Neutrophil (primary cell): ENCODE measurements around the gene TEDC2.

Experiments
- H3K27ac ChIP-seq: fragments of 200-600 bp; sonication (generic); 2 replicates; pipeline ENCODE4 v1.5.1; 2016; ENCODE audit warnings: mild to moderate bottlenecking, moderate library complexity
- H3K27me3 ChIP-seq: fragments of 200-600 bp; sonication (generic); 2 replicates; pipeline ENCODE4 v1.6.0; 2016; ENCODE audit warnings: mild to moderate bottlenecking
- H3K36me3 ChIP-seq: fragments of 200-600 bp; sonication (generic); 2 replicates; pipeline ENCODE4 v1.5.1; 2017
- H3K4me1 ChIP-seq, 2 experiments: fragments of 200-600 bp in 1 of 2; sonication (generic) in 1 of 2; 1 replicate in 1 of 2; 2 replicates in 1 of 2; pipeline versions ENCODE4 v1.5.1 to v1.6.1; 2013 to 2016; ENCODE audit warnings: low read depth in 1 of 2, low read length in 1 of 2, mild to moderate bottlenecking in 1 of 2, moderate library complexity in 1 of 2; ENCODE audit not compliant: control insufficient read depth in 1 of 2, insufficient read depth in 1 of 2
- H3K4me3 ChIP-seq, 2 experiments: fragments of 200-600 bp in 1 of 2; sonication (generic) in 1 of 2; 1 replicate in 1 of 2; 2 replicates in 1 of 2; pipeline ENCODE4 v1.5.1; 2013 to 2016; ENCODE audit warnings: low read depth in 1 of 2, low read length in 1 of 2, mild to moderate bottlenecking in 1 of 2, moderate library complexity in 1 of 2
- H3K9me3 ChIP-seq: fragments of 200-600 bp; sonication (generic); 2 replicates; pipeline ENCODE4 v1.5.1; 2016
- TF ChIP-seq, protein P1 (sequence below): fragments of 200-600 bp; sonication (generic); IDR thresholded peaks from 2 replicates; pipeline ENCODE4 v1.5.1; 2016; ENCODE audit warnings: antibody characterized with exemption

Gene TEDC2

DNA sequence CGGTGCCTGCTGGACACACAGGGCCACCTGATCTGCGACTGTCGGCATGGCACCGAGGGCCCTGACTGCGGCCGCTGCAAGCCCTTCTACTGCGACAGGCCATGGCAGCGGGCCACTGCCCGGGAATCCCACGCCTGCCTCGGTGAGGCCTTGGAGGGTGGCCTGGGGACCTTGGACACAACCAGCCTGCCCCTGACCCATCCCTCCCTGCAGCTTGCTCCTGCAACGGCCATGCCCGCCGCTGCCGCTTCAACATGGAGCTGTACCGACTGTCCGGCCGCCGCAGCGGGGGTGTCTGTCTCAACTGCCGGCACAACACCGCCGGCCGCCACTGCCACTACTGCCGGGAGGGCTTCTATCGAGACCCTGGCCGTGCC lies 12.6 kb downstream of the TEDC2 start:
- Histone ChIP-seq H3K4me1 (peaks cover 29 to 47% of the 10 kb centered on the region in 2 experiments), H3K27me3 (peaks cover 87% of the 10 kb centered on the region), H3K36me3 (no peaks in the 10 kb centered on the region), H3K9me3 (no peaks in the 10 kb centered on the region), H3K4me3 (no peak overlapping the region), H3K27ac (no peak overlapping the region)
- TF ChIP-seq, protein P1, sequence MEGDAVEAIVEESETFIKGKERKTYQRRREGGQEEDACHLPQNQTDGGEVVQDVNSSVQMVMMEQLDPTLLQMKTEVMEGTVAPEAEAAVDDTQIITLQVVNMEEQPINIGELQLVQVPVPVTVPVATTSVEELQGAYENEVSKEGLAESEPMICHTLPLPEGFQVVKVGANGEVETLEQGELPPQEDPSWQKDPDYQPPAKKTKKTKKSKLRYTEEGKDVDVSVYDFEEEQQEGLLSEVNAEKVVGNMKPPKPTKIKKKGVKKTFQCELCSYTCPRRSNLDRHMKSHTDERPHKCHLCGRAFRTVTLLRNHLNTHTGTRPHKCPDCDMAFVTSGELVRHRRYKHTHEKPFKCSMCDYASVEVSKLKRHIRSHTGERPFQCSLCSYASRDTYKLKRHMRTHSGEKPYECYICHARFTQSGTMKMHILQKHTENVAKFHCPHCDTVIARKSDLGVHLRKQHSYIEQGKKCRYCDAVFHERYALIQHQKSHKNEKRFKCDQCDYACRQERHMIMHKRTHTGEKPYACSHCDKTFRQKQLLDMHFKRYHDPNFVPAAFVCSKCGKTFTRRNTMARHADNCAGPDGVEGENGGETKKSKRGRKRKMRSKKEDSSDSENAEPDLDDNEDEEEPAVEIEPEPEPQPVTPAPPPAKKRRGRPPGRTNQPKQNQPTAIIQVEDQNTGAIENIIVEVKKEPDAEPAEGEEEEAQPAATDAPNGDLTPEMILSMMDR, result no peak

GRCh38 chr16:2472885-2473445 lies 13.1 kb downstream of the TEDC2 start:
- Histone ChIP-seq H3K36me3 (no peaks in the 10 kb centered on the region), H3K4me3 (peak overlapping the region in 1 of 2 experiments; percentile 40), H3K4me1 (peaks cover 29 to 42% of the 10 kb centered on the region in 2 experiments), H3K9me3 (no peaks in the 10 kb centered on the region), H3K27me3 (peaks cover 82% of the 10 kb centered on the region), H3K27ac (no peak overlapping the region)
- TF ChIP-seq, protein P1, result no peak

DNA sequence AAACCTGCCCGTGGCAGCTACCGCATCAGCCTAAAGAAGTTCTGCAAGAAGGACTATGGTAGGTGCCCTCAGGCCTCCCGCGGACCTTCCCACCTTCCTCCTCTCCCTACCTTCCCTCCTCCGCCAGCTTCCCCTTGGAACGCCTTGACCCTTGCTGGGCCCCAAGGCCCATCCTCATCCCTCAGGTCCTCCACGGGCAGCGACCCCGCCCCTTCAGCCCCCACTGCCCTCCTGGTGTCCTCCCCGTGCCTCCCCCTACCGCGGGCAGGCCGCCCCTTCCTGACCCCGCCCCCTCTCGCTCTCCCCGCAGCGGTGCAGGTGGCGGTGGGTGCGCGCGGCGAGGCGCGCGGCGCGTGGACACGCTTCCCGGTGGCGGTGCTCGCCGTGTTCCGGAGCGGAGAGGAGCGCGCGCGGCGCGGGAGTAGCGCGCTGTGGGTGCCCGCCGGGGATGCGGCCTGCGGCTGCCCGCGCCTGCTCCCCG lies 13.6 kb downstream of the TEDC2 start:
- peak overlapping the region; percentile 46 for H3K27ac ChIP-seq
- TF ChIP-seq, protein P1, result no peak
- H3K9me3 ChIP-seq, result no peaks in the 10 kb centered on the region
- peak overlapping the region in 1 of 2 experiments; percentile 40 for H3K4me3 ChIP-seq
- H3K27me3 ChIP-seq, result peaks cover 77% of the 10 kb centered on the region
- no peaks in the 10 kb centered on the region for H3K36me3 ChIP-seq
- peaks cover 24 to 37% of the 10 kb centered on the region in 2 experiments for H3K4me1 ChIP-seq

- H3K27me3 ChIP-seq, result peaks cover 69% of the 10 kb centered on the region
- H3K4me3 ChIP-seq, result peak overlapping the region; percentile 69 to 85
- TF ChIP-seq, protein P1, result peak; percentile 42
- H3K27ac ChIP-seq, result peak overlapping the region; percentile 46
- H3K36me3 ChIP-seq, result no peaks in the 10 kb centered on the region
- H3K9me3 ChIP-seq, result no peaks in the 10 kb centered on the region
- peaks cover 24 to 34% of the 10 kb centered on the region in 2 experiments for H3K4me1 ChIP-seq
Measured at GRCh38 chr16:2473999-2474876, 14.3 kb downstream of the TEDC2 start.

- Histone ChIP-seq H3K4me1 (peaks cover 24 to 34% of the 10 kb centered on the region in 2 experiments), H3K27ac (peak within 1 kb of the TSS; percentile 46), H3K4me3 (peak within 1 kb of the TSS; percentile 69 to 85), H3K27me3 (peaks cover 62% of the 10 kb centered on the region), H3K36me3 (no peaks in the 10 kb centered on the region), H3K9me3 (no peaks in the 10 kb centered on the region)
- TF ChIP-seq, protein P1, result no peak
Measured at GRCh38 chr16:2474877-2475412, 15.0 kb downstream of the TEDC2 start, which contains the start of gene TBC1D24. TSS of gene TBC1D24 (plus strand) at chr16:2475127. CDS start at chr16:2496149, 21,022 bp downstream.
